IPS DF 6.9 (cell line): ENCODE data around the gene FUT4.

ENCODE experiments used
- DNase-seq: peaks from one replicate; pipeline ENCODE4 v3.0.0-alpha.2; 2013; ENCODE audit warnings: low read depth, low spot score
- H3K27ac ChIP-seq: one replicate; pipeline ENCODE4 v1.5.1; 2013; ENCODE audit warnings: low read length, control low read depth
- H3K27me3 ChIP-seq: 2 replicates; pipeline ENCODE4 v1.6.1; 2013; ENCODE audit warnings: mild to moderate bottlenecking, low read length; ENCODE audit not compliant: control insufficient read depth, insufficient read depth
- H3K36me3 ChIP-seq: 2 replicates; pipeline ENCODE4 v1.6.1; 2013; ENCODE audit warnings: low read length; ENCODE audit not compliant: control insufficient read depth, insufficient read depth
- H3K4me1 ChIP-seq: 2 replicates; pipeline ENCODE4 v1.6.1; 2013; ENCODE audit warnings: low read length; ENCODE audit not compliant: control insufficient read depth, insufficient read depth
- H3K4me3 ChIP-seq: 2 replicates; pipeline ENCODE4 v1.5.1; 2013; ENCODE audit warnings: mild to moderate bottlenecking, low read length
- H3K9me3 ChIP-seq: 2 replicates; pipeline ENCODE4 v1.6.1; 2013; ENCODE audit warnings: low read length, inconsistent platforms; ENCODE audit not compliant: control insufficient read depth, insufficient read depth
- WGBS: extraction: QIAGEN DNeasy Blood & Tissue Kit; methylation state at CpG from one replicate; pipeline ENCODE4 v1.1.7; 2013; ENCODE audit warnings: mixed read lengths, missing lambda C conversion rate; ENCODE audit not compliant: insufficient read length, insufficient coverage; 5-methylcytosine and 5-hydroxymethylcytosine counted together

FUT4 gene

DNA sequence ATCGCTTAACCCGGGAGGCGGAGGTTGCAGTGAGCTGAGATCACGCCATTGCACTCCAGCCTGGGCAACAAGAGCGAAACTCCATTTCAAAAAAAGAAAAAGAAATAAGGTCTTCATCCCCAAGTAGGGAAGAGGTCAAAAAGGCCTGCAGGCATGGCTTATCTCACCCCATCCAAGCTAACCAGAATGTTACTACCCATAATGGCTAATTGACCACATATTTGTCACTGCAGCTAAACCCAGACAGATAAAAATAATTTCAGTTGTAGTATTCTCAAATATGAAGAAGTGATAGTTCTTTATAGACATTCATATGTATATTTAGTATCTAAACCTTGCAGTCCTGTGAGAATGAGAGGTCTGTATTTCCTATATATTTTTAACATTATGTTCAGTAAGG is 41.3 kb downstream of the FUT4 start:
- DNase-seq = no peak
- no peak overlapping the region for H3K4me3 ChIP-seq
- no peaks in the 10 kb centered on the region for H3K9me3 ChIP-seq
- no CpG with 5 or more reads among the region's 5 CpGs for WGBS
- no peaks in the 10 kb centered on the region for H3K36me3 ChIP-seq
- H3K27me3 ChIP-seq = 0 out of 2 replicates have a peak, but pooled peaks cover 1% of the 10 kb centered on the region
- H3K4me1 ChIP-seq = no peaks in the 10 kb centered on the region
- no peak overlapping the region for H3K27ac ChIP-seq

GRCh38 chr11:94585399-94585798 is 41.7 kb downstream of the FUT4 start:
- Histone ChIP-seq H3K9me3 (no peaks in the 10 kb centered on the region), H3K4me1 (no peaks in the 10 kb centered on the region), H3K27me3 (0 out of 2 replicates have a peak, but pooled peaks cover 1% of the 10 kb centered on the region), H3K4me3 (no peak overlapping the region), H3K36me3 (no peaks in the 10 kb centered on the region), H3K27ac (no peak overlapping the region)
- WGBS = 100% methylated on average over 1 of the region's 3 CpGs
- no peak for DNase-seq

- no CpG with 5 or more reads among the region's 5 CpGs for WGBS
- Histone ChIP-seq H3K9me3 (no peaks in the 10 kb centered on the region), H3K4me1 (no peaks in the 10 kb centered on the region), H3K4me3 (no peak overlapping the region), H3K27ac (no peak overlapping the region), H3K36me3 (no peaks in the 10 kb centered on the region), H3K27me3 (no peaks in the 10 kb centered on the region)
- no peak for DNase-seq
Measured at GRCh38 chr11:94586546-94586945, 42.8 kb downstream of the FUT4 start.

GRCh38 chr11:94586978-94587377 is 43.3 kb downstream of the FUT4 start:
- WGBS = no CpG with 5 or more reads among the region's 5 CpGs
- no peak overlapping the region for H3K4me3 ChIP-seq
- H3K36me3 ChIP-seq = no peaks in the 10 kb centered on the region
- H3K9me3 ChIP-seq = no peaks in the 10 kb centered on the region
- H3K27ac ChIP-seq = no peak overlapping the region
- no peak for DNase-seq
- no peaks in the 10 kb centered on the region for H3K27me3 ChIP-seq
- H3K4me1 ChIP-seq = no peaks in the 10 kb centered on the region

DNA sequence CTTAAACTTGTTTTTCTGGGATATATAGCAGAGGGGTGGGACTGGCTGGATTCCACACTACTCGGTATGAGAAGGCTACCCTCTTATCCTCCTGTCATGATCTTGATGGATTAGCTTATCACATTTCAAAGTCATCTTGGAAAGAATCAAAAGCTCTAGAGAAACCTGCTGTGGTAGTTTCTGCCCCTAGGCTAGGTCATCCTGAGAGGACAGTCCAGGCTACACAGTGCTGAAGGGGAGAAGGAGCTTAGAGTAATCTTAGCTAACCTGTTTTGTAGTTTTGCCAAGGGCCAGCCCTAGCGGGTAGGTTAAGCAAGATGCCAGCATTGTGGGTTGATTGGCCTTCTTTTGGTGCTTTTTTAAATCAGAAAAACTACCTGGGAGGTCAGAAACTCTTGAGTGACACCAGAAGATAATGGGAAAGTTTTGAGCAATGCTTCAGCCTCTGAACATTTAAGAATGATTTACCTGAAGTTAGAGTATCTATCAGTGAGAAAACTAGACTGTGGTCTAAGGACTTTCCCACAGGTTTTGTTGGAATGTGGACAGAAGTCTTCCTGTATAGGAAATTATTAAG is 44.7 kb downstream of the FUT4 start:
- H3K27ac ChIP-seq = no peak overlapping the region
- DNase-seq = no peak
- no peaks in the 10 kb centered on the region for H3K36me3 ChIP-seq
- no peak overlapping the region for H3K4me3 ChIP-seq
- H3K4me1 ChIP-seq = no peaks in the 10 kb centered on the region
- no CpG with 5 or more reads among the region's 2 CpGs for WGBS
- no peaks in the 10 kb centered on the region for H3K27me3 ChIP-seq
- no peaks in the 10 kb centered on the region for H3K9me3 ChIP-seq

DNA sequence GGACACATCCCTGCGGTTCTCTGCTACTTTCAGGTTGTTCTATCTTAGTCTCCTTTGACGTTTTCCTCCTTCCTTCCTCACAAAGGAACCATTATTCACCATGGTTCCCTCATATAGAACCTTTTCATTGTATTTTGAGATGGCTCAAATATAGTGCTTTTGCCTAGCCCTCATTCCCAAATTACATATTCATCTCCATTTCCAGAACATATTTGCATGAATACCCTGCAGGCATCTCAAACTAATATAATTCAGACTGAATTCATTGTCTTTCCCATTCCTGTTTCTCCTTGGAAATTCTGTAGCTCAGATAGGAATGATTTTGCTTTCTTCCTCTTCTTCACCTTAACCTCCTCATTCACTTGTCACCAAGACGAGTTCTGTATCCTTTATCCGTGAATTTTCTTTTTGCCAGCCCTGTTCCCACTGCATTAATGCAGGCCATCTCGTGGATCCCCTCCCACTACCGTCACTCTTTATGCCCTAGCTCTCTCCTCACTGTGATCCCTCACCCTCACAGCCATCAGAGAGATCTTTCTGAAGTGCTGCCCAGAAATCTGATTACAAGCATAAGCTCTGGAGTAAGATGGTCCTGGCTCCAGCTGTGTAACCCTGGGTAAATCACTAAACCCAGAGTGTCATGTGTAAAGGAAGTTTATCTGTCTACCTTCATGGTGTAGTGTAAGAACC is 46.8 kb downstream of the FUT4 start:
- no peak for DNase-seq

GRCh38 chr11:94593030-94593429 is 49.3 kb downstream of the FUT4 start:
- no peaks in the 10 kb centered on the region for H3K36me3 ChIP-seq
- no peak overlapping the region for H3K27ac ChIP-seq
- no peaks in the 10 kb centered on the region for H3K4me1 ChIP-seq
- H3K27me3 ChIP-seq = no peaks in the 10 kb centered on the region
- no peaks in the 10 kb centered on the region for H3K9me3 ChIP-seq
- no CpG with 5 or more reads among the region's 2 CpGs for WGBS
- no peak for DNase-seq
- H3K4me3 ChIP-seq = no peak overlapping the region

More for the DNA sequence above, 46.8 kb downstream of the FUT4 start:
- H3K9me3 ChIP-seq = no peaks in the 10 kb centered on the region
- H3K27me3 ChIP-seq = no peaks in the 10 kb centered on the region
- no peak overlapping the region for H3K27ac ChIP-seq
- WGBS = no CpG with 5 or more reads among the region's 6 CpGs
- no peaks in the 10 kb centered on the region for H3K36me3 ChIP-seq
- no peak overlapping the region for H3K4me3 ChIP-seq
- H3K4me1 ChIP-seq = no peaks in the 10 kb centered on the region

DNA sequence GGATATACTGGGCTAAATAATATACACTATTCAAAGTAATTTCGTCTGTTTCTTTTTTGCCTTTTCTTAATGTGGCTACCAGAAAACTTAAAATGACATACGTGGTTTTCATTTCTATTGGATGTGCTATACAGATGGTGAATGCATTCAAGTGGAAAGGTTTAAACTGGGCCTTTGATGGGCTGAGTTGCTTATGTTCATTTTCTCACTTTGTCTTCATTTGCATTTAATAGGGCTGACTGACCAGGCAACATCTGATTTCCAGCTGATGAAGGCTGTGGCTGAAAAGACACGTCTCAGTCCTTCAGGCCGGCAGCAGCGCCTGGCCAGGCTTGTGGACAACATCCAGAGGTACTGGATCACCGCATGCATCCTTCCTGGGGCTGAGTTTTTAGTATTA is 51.4 kb downstream of the FUT4 start:
- DNase-seq = no peak
- H3K4me3 ChIP-seq = no peak overlapping the region
- no peak overlapping the region for H3K27ac ChIP-seq

GRCh38 chr11:94597896-94598295 is 54.2 kb downstream of the FUT4 start:
- DNase-seq = no peak
- Histone ChIP-seq H3K27me3 (no peaks in the 10 kb centered on the region), H3K9me3 (no peaks in the 10 kb centered on the region), H3K36me3 (no peaks in the 10 kb centered on the region), H3K4me1 (no peaks in the 10 kb centered on the region), H3K4me3 (no peak overlapping the region), H3K27ac (no peak overlapping the region)
- no CpG with 5 or more reads among the region's 2 CpGs for WGBS

More for the DNA sequence above, 51.4 kb downstream of the FUT4 start:
- Histone ChIP-seq H3K9me3 (no peaks in the 10 kb centered on the region), H3K27me3 (no peaks in the 10 kb centered on the region), H3K4me1 (no peaks in the 10 kb centered on the region), H3K36me3 (no peaks in the 10 kb centered on the region)
- no CpG with 5 or more reads among the region's 6 CpGs for WGBS
